HCT116 (cell line): ENCODE results near the gene BRIP1. TPM values are rescaled to one million over a fixed set of nuclear protein-coding genes. Genes with fewer than 3 reads are reported as not detected.

Experiments used
- ATAC-seq: fragments of 200-7000 bp; cut with Tn5 transposase; 2 replicates; pipeline ENCODE4 v1.9.1; 2020; ENCODE audit warnings: mild to moderate bottlenecking, moderate library complexity
- BruUV-seq: library from RNA; stranded (reverse); fragments of 400-500 nt; replicated peaks from 2 replicates; lab custom pipeline; 2021; lab: Mats Ljungman, UMichigan
- CTCF ChIA-PET: fragments of 300-600 bp; sonication (Branson Sonifier 250); formaldehyde crosslinking; loops from one replicate; lab custom pipeline; 2021; ENCODE audit warnings: antibody characterized with exemption; lab: Charles Lee
- POLR2A ChIA-PET: fragments of 300-600, 350-600 bp; sonication (Branson Sonifier 250); formaldehyde crosslinking; loops from one replicate; lab custom pipeline; 2021; ENCODE audit warnings: antibody characterized with exemption; lab: Charles Lee
- RAD21 ChIA-PET, 2 experiments: fragments of 300-600 bp; sonication (Branson Sonifier 250); formaldehyde crosslinking; loops; one replicate each; lab custom pipeline; 2023; ENCODE audit warnings: low total read pairs in 2 of 2; ENCODE audit not compliant: uncharacterized antibody in 2 of 2, unreplicated experiment in 2 of 2, low non-redundant PET in 1 of 2; lab: Charles Lee
- DNase-seq: peaks from one replicate; pipeline ENCODE4 v3.0.0-alpha.2; 2010; ENCODE audit warnings: low read depth, low spot score
- H2AFZ ChIP-seq: fragments of 200-600 bp; shearing (Covaris generic), sonication (generic); 2 replicates; pipeline ENCODE4 v1.6.1; 2017; ENCODE audit warnings: low read depth, mixed run types, mixed read lengths, antibody characterized with exemption, low read length; ENCODE audit not compliant: poor library complexity, severe bottlenecking
- H3K27ac ChIP-seq: 2 replicates; pipeline ENCODE4 v1.5.1; 2012; ENCODE audit warnings: low read depth, low read length
- H3K27me3 ChIP-seq: fragments of 200-600 bp; sonication (generic); 2 replicates; pipeline ENCODE4 v1.6.1; 2016; ENCODE audit warnings: mixed run types, low read length, mixed read lengths; ENCODE audit not compliant: insufficient read depth
- H3K36me3 ChIP-seq, 2 experiments: fragments of 200-500 bp in 1 of 2; fragments of 200-600 bp in 1 of 2; sonication (Bioruptor generic) in 1 of 2; sonication (generic) in 1 of 2; 2 replicates each; pipeline versions ENCODE4 v1.5.1 to v1.6.1; 2014 to 2016; ENCODE audit warnings: low read length in 2 of 2, inconsistent platforms in 1 of 2, mixed read lengths in 1 of 2, mixed run types in 1 of 2; ENCODE audit not compliant: insufficient read depth in 2 of 2, control insufficient read depth in 1 of 2
- H3K4me1 ChIP-seq, 2 experiments: fragments of 200-600 bp in 1 of 2; sonication (generic) in 1 of 2; 2 replicates each; pipeline versions ENCODE4 v1.5.1 to v1.6.1; 2012 to 2017; ENCODE audit warnings: low read length in 2 of 2, inconsistent platforms in 1 of 2, mild to moderate bottlenecking in 1 of 2, mixed read lengths in 1 of 2, mixed run types in 1 of 2, moderate library complexity in 1 of 2; ENCODE audit not compliant: insufficient read depth in 2 of 2, control insufficient read depth in 1 of 2
- H3K4me2 ChIP-seq: fragments of 200-600 bp; sonication (generic); 2 replicates; pipeline ENCODE4 v1.6.1; 2017; ENCODE audit warnings: mixed run types, low read length, mixed read lengths
- H3K4me3 ChIP-seq, 2 experiments: fragments of 200-600 bp in 1 of 2; sonication (generic) in 1 of 2; replicated peaks in 1 of 2; 2 replicates each; pipeline ENCODE4 v1.5.1; 2011 to 2016; ENCODE audit warnings: low read length in 2 of 2, control low read depth in 1 of 2, low read depth in 1 of 2, mild to moderate bottlenecking in 1 of 2, mixed read lengths in 1 of 2, mixed run types in 1 of 2
- H3K79me2 ChIP-seq: fragments of 200-600 bp; sonication (generic); 2 replicates; pipeline ENCODE4 v1.6.1; 2017; ENCODE audit warnings: mild to moderate bottlenecking, mixed run types, low read length, moderate library complexity, mixed read lengths; ENCODE audit not compliant: insufficient read depth
- H3K9ac ChIP-seq: fragments of 200-600 bp; sonication (generic); 2 replicates; pipeline ENCODE4 v1.6.1; 2016; ENCODE audit warnings: low read length, mixed read lengths
- H3K9me2 ChIP-seq: fragments of 200-600 bp; sonication (generic), shearing (Covaris generic); 2 replicates; pipeline ENCODE4 v1.6.1; 2017; ENCODE audit warnings: mixed run types, mild to moderate bottlenecking, moderate library complexity; ENCODE audit not compliant: insufficient read depth
- H3K9me3 ChIP-seq, 2 experiments: fragments of 200-500 bp in 1 of 2; fragments of 200-600 bp in 1 of 2; sonication (Bioruptor generic) in 1 of 2; sonication (generic) in 1 of 2; 2 replicates each; pipeline ENCODE4 v1.6.1; 2014 to 2017; ENCODE audit warnings: low read length in 2 of 2, mixed read lengths in 2 of 2, inconsistent platforms in 1 of 2, low read depth in 1 of 2, mild to moderate bottlenecking in 1 of 2, mixed run types in 1 of 2, moderate library complexity in 1 of 2; ENCODE audit not compliant: control insufficient read depth in 1 of 2, insufficient read depth in 1 of 2
- H4K20me1 ChIP-seq: fragments of 200-600 bp; sonication (generic), shearing (Covaris generic); 2 replicates; pipeline ENCODE4 v1.6.1; 2017; ENCODE audit warnings: mixed run types, mild to moderate bottlenecking, moderate library complexity; ENCODE audit not compliant: insufficient read depth
- CBX3 ChIP-seq: IDR thresholded peaks from 2 replicates; pipeline ENCODE4 v1.6.1; 2012; ENCODE audit warnings: low read depth
- CTCF ChIP-seq, 3 experiments: fragments of 200-600 bp in 1 of 3; sonication (generic) in 1 of 3; IDR thresholded peaks in 2 of 3; conservative IDR thresholded peaks in 1 of 3; 2 replicates each; pipeline ENCODE4 v1.5.1; 2012 to 2017; ENCODE audit warnings: low read depth in 2 of 3, low read length in 2 of 3, antibody characterized with exemption in 1 of 3, borderline replicate concordance in 1 of 3, control low read depth in 1 of 3, mild to moderate bottlenecking in 1 of 3, mixed read lengths in 1 of 3, mixed run types in 1 of 3, moderate library complexity in 1 of 3; ENCODE audit not compliant: insufficient read depth in 1 of 3
- EGR1 ChIP-seq: IDR thresholded peaks from 2 replicates; pipeline ENCODE4 v1.6.1; 2012; ENCODE audit warnings: low read depth
- ELF1 ChIP-seq: IDR thresholded peaks from 2 replicates; pipeline ENCODE4 v1.6.1; 2012; ENCODE audit warnings: low read depth, borderline replicate concordance
- FOSL1 ChIP-seq: IDR thresholded peaks from 2 replicates; pipeline ENCODE4 v1.6.1; 2012; ENCODE audit warnings: low read depth
- JUND ChIP-seq: IDR thresholded peaks from 2 replicates; pipeline ENCODE4 v1.6.1; 2012
- MAX ChIP-seq: IDR thresholded peaks from 2 replicates; pipeline ENCODE4 v1.6.1; 2012
- POLR2A ChIP-seq: IDR thresholded peaks from 2 replicates; pipeline ENCODE4 v1.7.0; 2011; ENCODE audit warnings: borderline replicate concordance; ENCODE audit not compliant: insufficient read depth, insufficient read length; ENCODE audit errors: extremely low read depth
- POLR2AphosphoS5 ChIP-seq: IDR thresholded peaks from 2 replicates; pipeline ENCODE4 v1.6.1; 2011; ENCODE audit warnings: mild to moderate bottlenecking, low read depth, low read length, moderate library complexity
- SIN3A ChIP-seq: IDR thresholded peaks from 2 replicates; pipeline ENCODE4 v1.6.1; 2012; ENCODE audit warnings: low read depth
- SP1 ChIP-seq: IDR thresholded peaks from 2 replicates; pipeline ENCODE4 v1.6.1; 2012; ENCODE audit warnings: low read depth
- SRF ChIP-seq: IDR thresholded peaks from 2 replicates; pipeline ENCODE4 v1.6.1; 2012; ENCODE audit warnings: low read depth
- TCF7L2 ChIP-seq: IDR thresholded peaks from 2 replicates; pipeline ENCODE4 v1.7.0; 2011; ENCODE audit warnings: borderline replicate concordance, inconsistent platforms; ENCODE audit not compliant: insufficient read depth, insufficient read length; ENCODE audit errors: extremely low read depth
- ZFX ChIP-seq: fragments of 450-650 bp; IDR thresholded peaks from 2 replicates; pipeline ENCODE4 v1.6.1; 2017
- intact Hi-C: fragments of 100-400 bp; cut with micrococcal nuclease; formaldehyde crosslinking; loops from 2 replicates; pipeline ENCODE4 v1.10.0; 2022
- total RNA-seq: library from RNA; stranded (reverse); gene quantifications from one replicate; pipeline ENCODE4 v1.2.1, GENCODE V29; 2021; ENCODE audit not compliant: unreplicated experiment

BRIP1 gene
- total RNA-seq, 1 experiment from 2014 or later = 22.2 TPM

GRCh38 chr17:61650749-61651148 is 212.6 kb downstream of the BRIP1 start (continued):
- TF ChIP-seq JUND (no peak), SIN3A (no peak), FOSL1 (no peak), POLR2A (no peak), ZFX (no peak)

GRCh38 chr17:61648587-61648986 is 214.7 kb downstream of the BRIP1 start:
- no peaks in the 10 kb centered on the region for H3K27me3 ChIP-seq
- no peaks in the 10 kb centered on the region for H3K79me2 ChIP-seq
- H3K4me1 ChIP-seq = no peaks in the 10 kb centered on the region
- no peaks in the 10 kb centered on the region for H4K20me1 ChIP-seq
- RAD21 ChIA-PET = no interaction called here
- no peak overlapping the region for H3K4me2 ChIP-seq
- H3K36me3 ChIP-seq = no peaks in the 10 kb centered on the region
- ATAC-seq = no peak
- no peak for TF ChIP-seq TCF7L2
- TF ChIP-seq CTCF (IDR thresholded peaks at IDR 0.05 in 2 of 3, conservative IDR thresholded peaks at IDR 0.05 in 1 of 3; ENCODE audit: borderline replicate concordance in 1 of 3, insufficient read depth in 1 of 3, low read depth in 2 of 3, low read length in 2 of 3) = no peak
- no peak for TF ChIP-seq SIN3A
- no peak for TF ChIP-seq SRF
- TF ChIP-seq POLR2AphosphoS5 = no peak
- TF ChIP-seq ELF1 = no peak
- no peak for TF ChIP-seq EGR1
- TF ChIP-seq CBX3 = no peak
- no peak for TF ChIP-seq MAX
- no peak for TF ChIP-seq SP1
- peaks cover 8 to 11% of the 10 kb centered on the region in 2 experiments; a peak in 2 of 4 replicates for H3K9me3 ChIP-seq
- DNase-seq = no peak
- intact Hi-C loops = no loop called here
- no peak overlapping the region for H3K4me3 ChIP-seq
- POLR2A ChIA-PET = no interaction called here
- H3K9me2 ChIP-seq = no peaks in the 10 kb centered on the region
- CTCF ChIA-PET = no interaction called here
- no peak overlapping the region for H3K9ac ChIP-seq
- BruUV-seq = no TSS peak
- no peak overlapping the region for H2AFZ ChIP-seq
- H3K27ac ChIP-seq = no peak overlapping the region
